ENCODE results near the gene ESYT1. TPM values are rescaled to one million over a fixed set of nuclear protein-coding genes. Genes with fewer than 3 reads are reported as not detected.

The ESYT1 gene
- total RNA-seq, 1 donor from 2014 or later, result 36.2 TPM

Other genes starting within 250 kb of the ESYT1 start
- gene PYM1, start 200.4 kb upstream of the ESYT1 start, total RNA-seq, result 13.5 TPM
- gene DGKA, start 197.1 kb upstream of the ESYT1 start, total RNA-seq, result 9.7 TPM
- 0.75 TPM for gene PMEL, start 162.2 kb upstream of the ESYT1 start, total RNA-seq
- 9.1 TPM for gene CDK2, start 161.4 kb upstream of the ESYT1 start, total RNA-seq
- 108 TPM for gene RAB5B, start 154.2 kb upstream of the ESYT1 start, total RNA-seq
- gene SUOX, start 131.0 kb upstream of the ESYT1 start, total RNA-seq, result 25.0 TPM
- gene IKZF4, start 107.2 kb upstream of the ESYT1 start, total RNA-seq, result 8.4 TPM
- gene RPS26, start 86.3 kb upstream of the ESYT1 start, total RNA-seq, result 39.5 TPM
- 1.5 TPM for gene ERBB3, start 48.1 kb upstream of the ESYT1 start, total RNA-seq
- gene PA2G4, start 23.7 kb upstream of the ESYT1 start, total RNA-seq, result 61.6 TPM
- 1,517 TPM for gene RPL41, start 11.6 kb upstream of the ESYT1 start, total RNA-seq
- 6.0 TPM for gene ZC3H10, start 10.0 kb upstream of the ESYT1 start, total RNA-seq
- gene MYL6B, start 24.3 kb downstream of the ESYT1 start, total RNA-seq, result 37.6 TPM
- 792 TPM for gene MYL6, start 30.1 kb downstream of the ESYT1 start, total RNA-seq
- 71.5 TPM for gene SMARCC2, start 61.2 kb downstream of the ESYT1 start, total RNA-seq
- 40.7 TPM for gene RNF41, start 93.7 kb downstream of the ESYT1 start, total RNA-seq
- 19.6 TPM for gene NABP2, start 96.1 kb downstream of the ESYT1 start, total RNA-seq
- gene SLC39A5, start 101.8 kb downstream of the ESYT1 start, total RNA-seq, result not detected
- 28.8 TPM for gene ANKRD52, start 130.1 kb downstream of the ESYT1 start, total RNA-seq
- 86.8 TPM for gene COQ10A, start 138.7 kb downstream of the ESYT1 start, total RNA-seq
- 570 TPM for gene CS, start 172.1 kb downstream of the ESYT1 start, total RNA-seq
- 38.0 TPM for gene CNPY2, start 187.7 kb downstream of the ESYT1 start, total RNA-seq
- gene PAN2, start 205.7 kb downstream of the ESYT1 start, total RNA-seq, result 46.3 TPM
- not detected for gene IL23A, start 210.6 kb downstream of the ESYT1 start, total RNA-seq
- gene STAT2, start 231.8 kb downstream of the ESYT1 start, total RNA-seq, result 41.1 TPM
- not detected for gene APOF, start 234.6 kb downstream of the ESYT1 start, total RNA-seq

Data from cardiac septum (tissue), 1 donor.